GM18868 (cell line): ENCODE results near the gene SOBP.

Experiments
- ATAC-seq: cut with Tn5 transposase; IDR thresholded peaks from one replicate; pipeline ENCODE4 v1.9.1; 2021; ENCODE audit warnings: mild to moderate bottlenecking, moderate library complexity; ENCODE audit not compliant: unreplicated experiment

SOBP gene

DNA sequence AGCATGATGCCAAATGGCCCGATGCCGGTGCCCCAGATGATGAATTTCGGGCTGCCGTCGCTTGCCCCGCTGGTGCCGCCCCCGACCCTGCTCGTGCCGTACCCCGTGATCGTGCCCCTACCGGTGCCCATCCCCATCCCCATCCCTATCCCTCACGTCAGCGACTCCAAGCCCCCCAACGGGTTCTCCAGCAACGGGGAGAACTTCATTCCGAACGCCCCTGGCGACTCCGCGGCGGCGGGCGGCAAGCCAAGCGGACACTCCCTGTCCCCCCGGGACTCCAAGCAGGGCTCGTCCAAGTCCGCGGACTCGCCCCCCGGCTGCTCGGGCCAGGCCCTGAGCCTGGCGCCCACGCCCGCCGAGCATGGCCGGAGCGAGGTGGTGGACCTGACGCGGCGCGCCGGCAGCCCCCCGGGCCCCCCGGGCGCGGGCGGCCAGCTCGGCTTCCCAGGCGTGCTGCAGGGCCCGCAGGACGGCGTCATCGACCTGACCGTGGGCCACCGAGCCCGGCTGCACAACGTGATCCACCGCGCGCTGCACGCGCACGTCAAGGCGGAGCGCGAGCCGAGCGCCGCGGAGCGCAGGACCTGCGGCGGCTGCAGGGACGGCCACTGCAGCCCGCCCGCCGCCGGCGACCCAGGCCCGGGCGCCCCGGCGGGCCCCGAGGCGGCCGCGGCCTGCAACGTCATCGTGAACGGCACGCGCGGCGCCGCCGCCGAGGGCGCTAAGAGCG is 144.6 kb downstream of the SOBP start:
- no peak for ATAC-seq

- ATAC-seq: no peak
Observed at GRCh38 chr6:107635057-107635515, 145.2 kb downstream of the SOBP start.

- no peak for ATAC-seq
Observed at GRCh38 chr6:107636486-107636885, 146.6 kb downstream of the SOBP start.

DNA sequence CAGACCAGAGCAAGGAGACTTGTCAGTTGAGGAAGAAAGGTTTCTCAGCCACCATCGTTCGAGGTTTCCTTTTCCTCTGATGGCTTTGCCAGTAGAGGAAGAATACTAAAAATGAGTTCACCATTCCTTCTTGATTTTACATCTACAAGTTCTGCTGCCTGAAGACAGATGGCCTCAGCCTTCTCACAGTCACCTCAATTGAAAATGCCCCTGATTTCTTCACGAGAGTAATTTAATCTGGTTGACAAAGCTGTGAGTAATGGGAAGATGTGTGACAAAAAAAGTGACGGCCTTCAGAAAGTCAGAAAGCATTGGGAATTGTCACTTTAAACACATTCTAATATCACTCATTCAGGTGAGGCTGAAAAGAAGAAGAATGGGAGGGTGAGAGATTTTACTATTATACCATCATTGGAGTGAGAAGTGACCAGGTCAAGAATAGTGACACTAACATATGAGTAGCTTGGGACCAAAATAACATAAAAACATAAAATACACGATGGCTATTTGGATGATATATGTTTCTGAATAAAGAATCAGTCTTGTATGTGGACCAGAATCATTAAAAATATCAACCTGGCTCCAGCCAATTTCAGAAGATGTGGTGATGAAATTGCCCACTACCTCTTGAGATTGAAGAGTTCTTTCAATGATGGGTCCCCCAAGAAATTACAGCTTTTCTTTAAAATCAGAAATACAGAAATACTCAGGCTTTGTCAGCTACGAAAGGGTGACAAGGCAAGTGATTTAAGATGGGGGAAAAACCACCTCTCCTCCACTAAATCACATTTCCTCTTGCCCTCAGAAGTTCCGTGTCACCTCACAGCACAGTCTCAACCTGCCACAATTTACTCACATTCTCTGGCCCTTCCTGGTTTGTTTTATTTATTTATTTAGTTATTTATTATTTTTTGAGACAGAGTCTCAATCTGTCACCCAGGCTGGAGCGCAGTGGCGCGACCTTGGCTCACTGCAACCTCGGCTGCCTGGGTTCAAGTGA is 147.7 kb downstream of the SOBP start:
- no peak for ATAC-seq

- peak; percentile 34 for ATAC-seq
Observed at GRCh38 chr6:107638493-107638892, 148.6 kb downstream of the SOBP start.

DNA sequence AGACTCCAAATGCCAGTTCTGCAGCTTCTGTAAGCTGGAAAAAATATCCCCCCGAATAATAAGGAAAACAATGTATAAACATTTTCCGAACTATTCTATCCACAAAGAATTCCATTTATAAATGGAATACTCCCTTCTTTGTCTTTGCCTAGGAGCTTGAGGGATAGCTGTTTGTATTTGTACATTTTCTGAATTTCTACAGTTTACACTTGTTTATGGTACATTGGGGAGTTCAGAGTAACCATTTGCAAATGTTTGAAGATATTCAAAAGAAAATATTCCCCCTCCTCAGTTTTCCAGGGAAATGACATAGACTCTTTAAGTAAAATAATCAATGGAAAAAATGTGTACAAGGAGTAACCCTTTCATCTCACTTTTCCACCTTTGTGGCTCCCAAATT is 149.6 kb downstream of the SOBP start:
- ATAC-seq: no peak

- ATAC-seq: no peak
Observed at GRCh38 chr6:107641071-107641470, 151.2 kb downstream of the SOBP start.

- ATAC-seq: no peak
Observed at GRCh38 chr6:107641500-107641941, 151.6 kb downstream of the SOBP start.

DNA sequence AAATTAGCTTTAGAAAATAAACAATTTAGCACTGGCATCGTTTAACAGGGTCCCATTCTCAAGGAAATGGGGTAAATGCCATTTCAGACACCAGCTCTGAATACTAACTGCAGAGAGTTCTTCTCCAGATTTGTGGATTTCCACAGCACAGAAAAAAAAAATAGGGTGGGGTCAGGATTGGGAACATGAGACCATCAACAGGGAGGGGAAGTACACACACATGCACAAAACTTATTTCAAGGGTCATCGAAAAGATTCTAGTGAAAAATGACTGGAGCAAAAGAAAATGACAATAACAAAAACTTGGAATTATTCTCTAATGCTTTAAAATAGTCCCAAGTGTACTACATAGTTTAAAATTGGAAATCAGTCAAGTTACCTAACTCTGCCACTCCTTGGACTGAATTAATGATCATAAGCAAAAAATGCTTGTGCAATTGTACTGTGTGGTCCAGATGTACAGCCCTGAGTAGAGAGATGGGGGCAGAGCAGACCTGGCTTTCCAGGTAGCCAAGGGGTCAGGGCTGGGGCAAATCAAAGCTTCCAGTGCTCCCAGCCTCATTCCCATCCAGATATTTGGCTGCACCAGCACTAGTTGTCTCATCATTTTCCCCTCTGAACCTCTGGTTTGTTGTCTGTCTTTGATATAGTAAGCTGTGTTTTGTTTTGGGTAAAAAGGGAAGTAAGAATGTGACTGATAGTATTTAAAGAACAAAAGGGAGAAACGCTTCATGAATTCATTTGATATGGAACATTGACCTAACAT is 152.4 kb downstream of the SOBP start:
- peak; percentile 79 for ATAC-seq

GRCh38 chr6:107642861-107643328 is 153.0 kb downstream of the SOBP start:
- peak; percentile 23 for ATAC-seq

GRCh38 chr6:107644513-107644912 is 154.6 kb downstream of the SOBP start:
- ATAC-seq: no peak

DNA sequence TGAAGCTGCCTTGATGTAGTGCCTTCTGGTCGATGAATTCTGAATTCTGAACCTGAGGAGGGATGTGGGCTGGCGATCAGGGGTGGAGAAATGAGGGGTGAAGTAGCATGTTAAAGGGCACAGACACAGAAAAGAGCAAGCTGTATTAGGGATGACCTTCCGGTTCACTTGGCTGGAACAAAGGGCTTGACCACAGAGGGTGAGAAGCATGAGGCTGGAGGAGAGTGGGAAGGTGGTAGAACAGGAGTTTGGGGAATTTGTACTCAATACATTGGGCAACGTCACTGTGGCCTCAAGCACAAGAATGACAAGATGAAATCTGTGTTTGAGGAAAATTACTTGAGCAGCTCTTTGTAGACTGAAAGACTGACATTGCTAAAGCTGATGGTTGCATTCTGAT is 155.8 kb downstream of the SOBP start:
- ATAC-seq: no peak

GRCh38 chr6:107646176-107646575 is 156.3 kb downstream of the SOBP start:
- ATAC-seq: no peak

- no peak for ATAC-seq
Observed at GRCh38 chr6:107646776-107647438, 157.0 kb downstream of the SOBP start.

GRCh38 chr6:107647439-107647948 is 157.6 kb downstream of the SOBP start:
- ATAC-seq: no peak

DNA sequence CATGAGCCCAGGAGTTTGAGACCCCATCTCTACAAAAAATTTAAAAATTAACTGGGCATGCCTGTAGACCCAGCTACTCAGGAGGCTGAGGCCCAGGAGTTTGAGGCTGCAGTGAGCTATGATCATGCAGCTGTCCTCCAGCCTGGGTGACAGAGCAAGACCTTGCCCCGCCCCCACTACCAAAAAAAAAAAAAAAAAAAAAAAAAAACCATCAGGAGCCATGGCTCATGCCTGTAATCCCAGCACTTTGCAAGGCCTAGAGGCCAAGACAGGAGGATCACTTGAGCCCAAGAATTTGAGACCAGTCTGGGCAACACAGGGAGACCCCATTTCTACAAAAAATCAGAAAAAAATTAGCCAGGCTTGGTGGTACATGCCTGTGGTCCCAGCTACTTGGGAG is 159.1 kb downstream of the SOBP start:
- no peak for ATAC-seq

DNA sequence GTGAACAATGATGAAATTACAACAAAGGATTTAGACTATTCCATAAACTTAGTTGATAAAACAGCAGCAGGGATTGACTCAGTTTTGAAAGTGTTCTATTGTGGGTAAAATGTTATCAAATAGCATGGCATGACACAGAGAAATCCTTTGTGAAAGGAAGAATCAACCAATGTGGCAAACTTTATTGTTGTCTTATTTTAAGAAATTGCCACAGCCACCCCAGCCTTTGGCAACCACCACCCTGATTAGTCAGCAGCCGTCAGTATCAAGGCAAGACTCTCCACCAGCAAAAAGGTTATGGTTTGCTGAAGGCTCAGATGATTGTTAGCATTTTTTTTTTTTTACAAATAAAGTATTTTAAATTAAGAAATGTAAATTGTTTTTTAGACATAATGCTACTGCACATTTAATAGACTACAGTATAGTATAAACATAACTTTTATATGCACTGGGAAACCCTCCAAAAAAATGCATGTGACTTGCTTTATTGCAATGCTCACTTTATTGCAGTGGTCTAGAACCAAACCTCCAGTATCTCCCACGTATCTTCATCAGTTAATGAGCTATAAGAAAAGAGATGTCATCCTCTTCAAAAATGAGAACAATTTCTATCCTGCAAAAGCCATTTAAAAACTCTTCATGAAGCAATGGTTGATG is 162.7 kb downstream of the SOBP start:
- no peak for ATAC-seq

- no peak for ATAC-seq
Observed at GRCh38 chr6:107653183-107653580, 163.3 kb downstream of the SOBP start.

DNA sequence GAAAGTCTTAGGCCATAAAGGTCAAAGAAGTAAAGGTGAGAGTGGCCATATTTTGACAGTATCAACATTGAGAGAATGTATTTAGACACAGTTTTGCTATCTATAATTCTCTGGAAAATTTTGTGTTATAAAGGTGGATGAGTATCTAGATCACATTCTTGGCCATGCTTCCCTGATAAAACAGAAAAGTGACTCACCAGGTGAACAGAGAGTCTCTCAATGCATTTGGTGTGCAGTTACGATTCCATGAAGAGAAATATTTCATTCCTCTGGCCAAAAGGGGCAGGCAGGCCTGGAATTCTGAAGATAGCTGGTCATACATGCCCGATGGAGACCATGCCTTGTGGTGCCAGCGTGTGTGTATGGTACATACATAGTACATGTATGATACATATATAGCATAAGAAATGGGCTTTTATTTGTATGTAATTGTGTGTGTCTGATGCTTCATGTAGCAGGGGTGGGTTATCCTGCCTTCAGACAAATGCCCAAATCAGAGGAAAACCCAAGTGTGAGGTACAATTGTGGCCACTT is 164.0 kb downstream of the SOBP start:
- ATAC-seq: no peak
